H9 (cell line): ENCODE data around the gene NTNG2. TPM values are rescaled to one million over a fixed set of nuclear protein-coding genes. Genes with fewer than 3 reads are reported as not detected.

ENCODE experiments used
- DNase-seq: peaks from one replicate; pipeline ENCODE4 v3.0.0-alpha.2; 2017
- H2AFZ ChIP-seq: one replicate; pipeline ENCODE4 v1.6.1; 2013; ENCODE audit warnings: mild to moderate bottlenecking, low read length, control low read depth, moderate library complexity
- H2AK5ac ChIP-seq: 2 replicates; pipeline ENCODE4 v1.6.1; 2013; ENCODE audit warnings: low read length, control low read depth, mixed read lengths; ENCODE audit not compliant: insufficient read length
- H2BK120ac ChIP-seq: one replicate; pipeline ENCODE4 v1.6.1; 2013; ENCODE audit warnings: low read depth, mild to moderate bottlenecking, low read length, control low read depth, inconsistent platforms; ENCODE audit not compliant: poor library complexity, severe bottlenecking
- H2BK12ac ChIP-seq: 2 replicates; pipeline ENCODE4 v1.6.1; 2013; ENCODE audit warnings: low read length, control low read depth, mixed read lengths, low read depth; ENCODE audit not compliant: insufficient read length
- H2BK15ac ChIP-seq: 2 replicates; pipeline ENCODE4 v1.6.1; 2013; ENCODE audit warnings: low read depth, low read length, control low read depth
- H2BK20ac ChIP-seq: one replicate; pipeline ENCODE4 v1.6.1; 2013; ENCODE audit warnings: low read depth, mild to moderate bottlenecking, low read length, control low read depth, inconsistent platforms; ENCODE audit not compliant: poor library complexity, severe bottlenecking
- H2BK5ac ChIP-seq: 2 replicates; pipeline ENCODE4 v1.6.1; 2013; ENCODE audit warnings: low read length, control low read depth, mixed read lengths; ENCODE audit not compliant: insufficient read length
- H3K14ac ChIP-seq: 2 replicates; pipeline ENCODE4 v1.6.1; 2013; ENCODE audit warnings: low read length, control low read depth; ENCODE audit not compliant: insufficient read depth
- H3K18ac ChIP-seq: 2 replicates; pipeline ENCODE4 v1.6.1; 2013; ENCODE audit warnings: low read depth, mild to moderate bottlenecking, mixed read lengths, low read length, control low read depth; ENCODE audit not compliant: insufficient read length
- H3K23ac ChIP-seq: 2 replicates; pipeline ENCODE4 v1.6.1; 2013; ENCODE audit warnings: low read length, control low read depth, mixed read lengths, low read depth; ENCODE audit not compliant: insufficient read length
- H3K23me2 ChIP-seq: 2 replicates; pipeline ENCODE4 v1.6.1; 2013; ENCODE audit warnings: low read depth, mild to moderate bottlenecking, mixed read lengths, low read length, control low read depth; ENCODE audit not compliant: insufficient read length, poor library complexity, severe bottlenecking
- H3K27ac ChIP-seq: 2 replicates; pipeline ENCODE4 v1.5.1; 2013; ENCODE audit warnings: low read length, control low read depth, mixed read lengths, low read depth; ENCODE audit not compliant: insufficient read length
- H3K27me3 ChIP-seq: 2 replicates; pipeline ENCODE4 v1.6.1; 2013; ENCODE audit warnings: low read length, control low read depth, inconsistent platforms; ENCODE audit not compliant: insufficient read depth
- H3K4ac ChIP-seq: 2 replicates; pipeline ENCODE4 v1.6.1; 2013; ENCODE audit warnings: low read depth, mild to moderate bottlenecking, control low read depth, inconsistent platforms, low read length, moderate library complexity
- H3K4me1 ChIP-seq: 2 replicates; pipeline ENCODE4 v1.6.1; 2013; ENCODE audit warnings: low read length, control low read depth, inconsistent platforms; ENCODE audit not compliant: insufficient read depth
- H3K4me2 ChIP-seq: 2 replicates; pipeline ENCODE4 v1.6.1; 2013; ENCODE audit warnings: low read length, control low read depth, mixed read lengths; ENCODE audit not compliant: insufficient read length, insufficient read depth
- H3K56ac ChIP-seq: 2 replicates; pipeline ENCODE4 v1.6.1; 2013; ENCODE audit warnings: low read depth, mild to moderate bottlenecking, mixed read lengths, low read length, control low read depth; ENCODE audit not compliant: insufficient read length
- H3K79me1 ChIP-seq: 2 replicates; pipeline ENCODE4 v1.6.1; 2013; ENCODE audit warnings: low read depth, mild to moderate bottlenecking, moderate library complexity, low read length, control low read depth, inconsistent platforms; ENCODE audit not compliant: insufficient read depth, poor library complexity, severe bottlenecking
- H3K79me2 ChIP-seq: 2 replicates; pipeline ENCODE4 v1.6.1; 2013; ENCODE audit warnings: low read length, control low read depth, inconsistent platforms; ENCODE audit not compliant: insufficient read depth
- H3K9ac ChIP-seq: 2 replicates; pipeline ENCODE4 v1.6.1; 2013; ENCODE audit warnings: low read length, control low read depth, mixed read lengths; ENCODE audit not compliant: insufficient read length; ENCODE audit errors: extremely low read depth
- H3K9me3 ChIP-seq: one replicate; pipeline ENCODE4 v1.6.1; 2013; ENCODE audit warnings: low read depth, low read length, inconsistent platforms; ENCODE audit not compliant: control insufficient read depth
- H3T11ph ChIP-seq: one replicate; pipeline ENCODE4 v1.6.1; 2013; ENCODE audit warnings: mild to moderate bottlenecking, low read length, control low read depth, inconsistent platforms
- H4K20me1 ChIP-seq: one replicate; pipeline ENCODE4 v1.6.1; 2013; ENCODE audit not compliant: control insufficient read depth, insufficient read length, insufficient read depth
- H4K5ac ChIP-seq: 2 replicates; pipeline ENCODE4 v1.6.1; 2013; ENCODE audit warnings: low read depth, mild to moderate bottlenecking, mixed read lengths, low read length, control low read depth; ENCODE audit not compliant: insufficient read length
- H4K8ac ChIP-seq: replicated peaks from 2 replicates; pipeline ENCODE4 v1.6.1; 2013; ENCODE audit warnings: low read length, control low read depth, mixed read lengths, low read depth; ENCODE audit not compliant: insufficient read length
- H4K91ac ChIP-seq: 2 replicates; pipeline ENCODE4 v1.6.1; 2013; ENCODE audit warnings: low read depth, mild to moderate bottlenecking, moderate library complexity, mixed read lengths, low read length, control low read depth; ENCODE audit not compliant: insufficient read length
- H3K27ac Mint-ChIP-seq, 3 experiments: 2 replicates in 2 of 3; 3 replicates in 1 of 3; pipeline ENCODE4 v1.8.0; 2020 to 2021; ENCODE audit warnings: mixed read lengths in 3 of 3, mild to moderate bottlenecking in 1 of 3, moderate library complexity in 1 of 3
- H3K27me3 Mint-ChIP-seq: 2 replicates; pipeline ENCODE4 v1.8.0; 2021; ENCODE audit warnings: low read depth, mild to moderate bottlenecking, moderate library complexity, mixed read lengths
- H3K36me3 Mint-ChIP-seq, 3 experiments: 2 replicates in 2 of 3; 3 replicates in 1 of 3; pipeline ENCODE4 v1.8.0; 2020 to 2021; ENCODE audit warnings: low read depth in 3 of 3, mixed read lengths in 3 of 3; ENCODE audit not compliant: insufficient read depth in 1 of 3
- H3K4me1 Mint-ChIP-seq, 2 experiments: 2 replicates each; pipeline ENCODE4 v1.8.0; 2020; ENCODE audit warnings: mixed read lengths in 2 of 2
- H3K4me3 Mint-ChIP-seq, 2 experiments: 2 replicates in 1 of 2; 3 replicates in 1 of 2; pipeline ENCODE4 v1.8.0; 2020 to 2021; ENCODE audit warnings: mild to moderate bottlenecking in 2 of 2, mixed read lengths in 2 of 2, moderate library complexity in 1 of 2
- H3K9me3 Mint-ChIP-seq, 2 experiments: 2 replicates in 1 of 2; 3 replicates in 1 of 2; pipeline ENCODE4 v1.8.0; 2020; ENCODE audit warnings: mild to moderate bottlenecking in 2 of 2, mixed read lengths in 2 of 2, moderate library complexity in 1 of 2
- WGBS: extraction: QIAGEN DNeasy Blood & Tissue Kit; methylation state at CpG from one replicate; pipeline ENCODE4 v1.1.7; 2013; ENCODE audit warnings: missing lambda C conversion rate, low lambda C conversion rate, mixed read lengths; ENCODE audit not compliant: insufficient read length; ENCODE audit errors: extremely low coverage; 5-methylcytosine and 5-hydroxymethylcytosine counted together
- total RNA-seq: library from RNA; stranded (reverse); gene quantifications from 2 replicates; pipeline ENCODE4 v1.2.1, GENCODE V29; 2021
- TF ChIP-seq, protein P1 (sequence below): fragments of 200-600 bp; sonication (generic); conservative IDR thresholded peaks from 3 replicates; pipeline ENCODE4 v1.8.0; 2021; ENCODE audit warnings: antibody characterized with exemption, mild to moderate bottlenecking

NTNG2 gene
- total RNA-seq, 1 experiment from 2014 or later: 0.52 TPM

- H3K4me2 ChIP-seq: no peak overlapping the region
- peaks cover 0 to 8% of the 10 kb centered on the region in 2 experiments; a peak in 2 of 4 replicates for H3K4me1 Mint-ChIP-seq
- H3K36me3 Mint-ChIP-seq: no peaks in the 10 kb centered on the region
- no peak overlapping the region for H3K4ac ChIP-seq
- no peak overlapping the region for H2AK5ac ChIP-seq
- H3K23me2 ChIP-seq: no peaks in the 10 kb centered on the region
- no peaks in the 10 kb centered on the region for H4K20me1 ChIP-seq
- H3K27ac ChIP-seq: no peak overlapping the region
- H3K14ac ChIP-seq: no peak overlapping the region
- H4K8ac ChIP-seq: no peak overlapping the region
- no peak overlapping the region; a peak in 1 of 5 replicates for H3K4me3 Mint-ChIP-seq
- no peak overlapping the region for H2BK15ac ChIP-seq
- H2BK12ac ChIP-seq: no peak overlapping the region
- no peaks in the 10 kb centered on the region for H3K79me2 ChIP-seq
- TF ChIP-seq, protein P1, sequence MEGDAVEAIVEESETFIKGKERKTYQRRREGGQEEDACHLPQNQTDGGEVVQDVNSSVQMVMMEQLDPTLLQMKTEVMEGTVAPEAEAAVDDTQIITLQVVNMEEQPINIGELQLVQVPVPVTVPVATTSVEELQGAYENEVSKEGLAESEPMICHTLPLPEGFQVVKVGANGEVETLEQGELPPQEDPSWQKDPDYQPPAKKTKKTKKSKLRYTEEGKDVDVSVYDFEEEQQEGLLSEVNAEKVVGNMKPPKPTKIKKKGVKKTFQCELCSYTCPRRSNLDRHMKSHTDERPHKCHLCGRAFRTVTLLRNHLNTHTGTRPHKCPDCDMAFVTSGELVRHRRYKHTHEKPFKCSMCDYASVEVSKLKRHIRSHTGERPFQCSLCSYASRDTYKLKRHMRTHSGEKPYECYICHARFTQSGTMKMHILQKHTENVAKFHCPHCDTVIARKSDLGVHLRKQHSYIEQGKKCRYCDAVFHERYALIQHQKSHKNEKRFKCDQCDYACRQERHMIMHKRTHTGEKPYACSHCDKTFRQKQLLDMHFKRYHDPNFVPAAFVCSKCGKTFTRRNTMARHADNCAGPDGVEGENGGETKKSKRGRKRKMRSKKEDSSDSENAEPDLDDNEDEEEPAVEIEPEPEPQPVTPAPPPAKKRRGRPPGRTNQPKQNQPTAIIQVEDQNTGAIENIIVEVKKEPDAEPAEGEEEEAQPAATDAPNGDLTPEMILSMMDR: no peak
- H3K4me1 ChIP-seq: no peaks in the 10 kb centered on the region
- no peak overlapping the region for H3K9ac ChIP-seq
- peaks cover 10% of the 10 kb centered on the region for H3K27me3 Mint-ChIP-seq
- H3K18ac ChIP-seq: no peak overlapping the region
- no peak overlapping the region for H4K5ac ChIP-seq
- H3T11ph ChIP-seq: no peak overlapping the region
- no peaks in the 10 kb centered on the region for H3K79me1 ChIP-seq
- WGBS: no CpG with 5 or more reads among the region's 3 CpGs
- H3K27me3 ChIP-seq: no peaks in the 10 kb centered on the region
- H3K9me3 Mint-ChIP-seq: no peaks in the 10 kb centered on the region
- no peaks in the 10 kb centered on the region for H3K9me3 ChIP-seq
- no peak overlapping the region for H2BK5ac ChIP-seq
- H3K56ac ChIP-seq: no peak overlapping the region
- no peak overlapping the region for H2AFZ ChIP-seq
- DNase-seq: no peak
- H3K23ac ChIP-seq: no peak overlapping the region
- H3K27ac Mint-ChIP-seq: no peak overlapping the region
- no peak overlapping the region for H2BK20ac ChIP-seq
- no peak overlapping the region for H4K91ac ChIP-seq
- no peak overlapping the region for H2BK120ac ChIP-seq
Observed at GRCh38 chr9:132233138-132233537, 71.3 kb downstream of the NTNG2 start.
